Stimulated activated CD8-positive, alpha-beta memory T cell treated with anti-CD3 and anti-CD28 coated beads, Interleukin-15, amount 100 ng/mL, for 1 hour (primary cell): ENCODE data around the gene KCNK1.
"Not testable (repeated sequence)": the region's sequence is repeated elsewhere in the genome, so short reads cannot be mapped to it uniquely, and the experiment has no call there.

ENCODE experiments used
- DNase-seq: peaks from one replicate; pipeline ENCODE4 v3.0.0-alpha.2; 2020; ENCODE audit warnings: low read depth

The KCNK1 gene

DNA sequence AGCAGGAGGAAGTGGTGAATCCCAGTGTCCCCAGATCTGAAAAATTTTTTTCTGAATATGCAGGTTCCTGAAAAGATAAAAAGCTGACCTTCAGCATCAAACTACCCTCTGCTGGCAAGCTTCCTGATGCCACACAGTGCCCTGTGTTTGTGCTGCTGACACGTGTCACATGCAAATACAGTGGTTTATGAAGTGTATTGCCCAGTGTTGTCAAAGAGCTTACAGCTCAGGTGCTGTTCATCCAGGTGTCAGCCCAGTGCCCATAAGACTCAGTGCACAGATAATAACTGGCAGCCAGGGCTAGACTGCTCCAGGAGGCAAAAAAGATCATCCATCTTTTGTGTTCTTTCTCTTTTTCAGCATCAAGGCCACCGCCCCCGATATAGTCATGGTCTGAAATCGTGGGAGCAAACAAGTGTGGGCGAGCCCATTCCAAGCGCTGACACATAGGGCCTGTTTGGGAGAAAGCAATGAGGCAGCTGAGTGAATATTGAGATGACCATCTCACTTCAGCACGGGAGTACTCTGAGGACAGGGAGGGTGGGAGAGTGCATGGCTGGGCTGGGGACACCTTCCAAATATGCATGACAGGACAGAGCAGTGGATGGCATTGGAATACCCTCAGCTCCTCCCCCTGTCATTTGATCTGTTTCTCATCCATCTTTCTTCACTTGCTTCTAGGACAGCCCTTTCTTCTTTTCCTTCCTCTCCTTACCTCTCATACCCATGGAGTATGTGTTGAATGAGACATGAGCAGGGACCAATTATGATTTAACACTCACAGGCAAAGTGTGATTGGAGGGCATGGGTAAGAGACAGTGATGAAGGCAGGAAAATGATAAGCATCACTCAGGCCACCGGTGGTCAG lies 6.4 kb upstream of the KCNK1 start:
- DNase-seq: no peak

DNA sequence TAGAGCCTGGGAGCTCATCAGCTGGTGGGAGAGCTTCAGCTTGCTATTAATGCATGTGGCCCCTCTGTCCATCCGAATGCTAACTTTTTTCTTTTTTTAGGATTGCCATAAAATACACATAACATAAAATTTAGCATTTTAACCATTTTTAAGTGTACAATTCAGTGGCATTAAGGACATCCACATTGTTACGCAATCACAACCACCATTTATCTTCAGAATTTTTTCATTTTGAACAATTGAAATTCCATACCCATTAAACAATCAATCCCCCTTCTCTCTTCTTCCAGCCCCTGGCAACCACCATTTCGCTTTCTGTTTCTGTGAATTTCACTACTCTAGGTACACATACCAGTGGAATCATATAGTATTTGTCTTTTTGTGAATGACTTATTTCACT lies 4.9 kb upstream of the KCNK1 start:
- DNase-seq: no peak

- DNase-seq: no peak
Observed at GRCh38 chr1:233609926-233610325, 4.0 kb upstream of the KCNK1 start.

DNA sequence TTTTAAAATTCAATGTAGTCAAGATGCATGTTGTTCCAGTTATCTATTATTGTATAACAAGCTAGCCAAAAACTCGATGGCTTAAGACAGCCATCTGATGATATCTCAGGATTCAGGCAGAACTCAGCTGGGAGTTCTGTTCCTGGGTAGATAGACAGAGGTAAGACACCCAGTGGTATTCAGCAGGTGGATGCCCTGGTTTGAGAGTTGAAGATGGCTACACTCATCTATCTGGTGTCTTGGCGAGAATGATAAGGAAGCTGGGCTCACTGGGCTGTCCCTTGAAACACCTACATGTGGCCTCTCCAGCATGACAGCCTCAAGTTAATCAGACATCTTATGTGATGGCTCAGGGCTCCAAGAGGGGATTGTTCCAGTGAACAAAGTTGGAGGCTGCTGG lies 3.3 kb upstream of the KCNK1 start:
- DNase-seq: no peak

DNA sequence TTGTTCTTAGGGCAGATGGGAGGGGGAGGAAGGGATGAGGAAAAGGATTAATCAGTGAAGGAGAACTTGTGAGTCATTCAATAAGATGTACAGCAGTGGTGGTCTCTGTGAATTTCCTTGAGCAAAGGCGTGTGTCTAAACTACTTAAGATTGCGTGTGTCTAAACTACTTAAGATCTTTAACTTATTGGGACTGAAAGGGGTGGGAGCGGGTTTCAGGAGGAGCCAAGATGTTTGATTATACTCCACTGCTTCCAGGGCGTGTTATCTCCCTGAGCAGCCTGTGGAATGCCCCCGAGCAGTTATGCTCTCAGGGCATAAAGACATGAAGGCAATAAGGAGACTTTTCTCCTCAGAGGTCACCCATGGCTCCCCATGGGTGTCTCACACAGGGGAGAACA lies 2.5 kb upstream of the KCNK1 start:
- not testable (repeated sequence) for DNase-seq

- DNase-seq: no peak
Observed at GRCh38 chr1:233614173-233614742, 352 bp downstream of the KCNK1 start.

DNA sequence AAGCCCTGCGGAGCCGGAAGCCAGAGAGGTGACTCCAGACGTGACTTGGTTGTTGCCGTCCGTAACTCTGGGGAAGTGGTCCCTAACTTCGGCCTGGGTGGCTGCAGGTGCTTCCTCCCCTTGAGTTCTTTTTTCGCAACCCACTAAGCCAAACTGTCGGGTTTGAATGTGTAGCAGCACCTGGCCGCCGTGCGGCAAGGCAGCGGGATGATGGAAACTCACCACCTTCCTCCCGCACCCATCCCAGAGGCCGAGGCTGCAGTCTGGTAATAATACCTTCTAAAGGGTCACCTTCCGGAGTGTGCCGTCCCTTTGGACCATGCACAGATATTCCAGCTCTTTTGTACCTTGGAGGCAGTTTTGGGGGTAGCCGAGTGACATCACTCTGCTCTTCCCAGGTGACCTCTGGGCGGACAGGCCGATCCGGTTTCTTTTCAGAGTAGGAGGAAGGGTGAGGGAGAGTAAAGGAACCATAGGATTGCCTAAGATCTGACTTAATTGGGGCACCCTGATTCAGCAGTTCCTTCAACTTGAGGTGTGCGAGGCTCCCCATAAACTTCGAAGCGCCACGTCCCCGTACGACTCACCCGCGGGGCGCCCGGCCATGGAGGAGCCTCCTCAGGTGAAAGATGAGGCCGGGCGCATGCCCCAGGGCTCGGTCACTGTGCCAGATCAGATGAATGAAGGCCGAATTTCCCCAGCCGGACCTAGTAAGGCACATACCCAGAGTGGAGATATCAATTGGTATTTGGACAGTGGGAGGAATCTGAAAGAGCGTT lies 1.0 kb downstream of the KCNK1 start:
- DNase-seq: no peak

DNA sequence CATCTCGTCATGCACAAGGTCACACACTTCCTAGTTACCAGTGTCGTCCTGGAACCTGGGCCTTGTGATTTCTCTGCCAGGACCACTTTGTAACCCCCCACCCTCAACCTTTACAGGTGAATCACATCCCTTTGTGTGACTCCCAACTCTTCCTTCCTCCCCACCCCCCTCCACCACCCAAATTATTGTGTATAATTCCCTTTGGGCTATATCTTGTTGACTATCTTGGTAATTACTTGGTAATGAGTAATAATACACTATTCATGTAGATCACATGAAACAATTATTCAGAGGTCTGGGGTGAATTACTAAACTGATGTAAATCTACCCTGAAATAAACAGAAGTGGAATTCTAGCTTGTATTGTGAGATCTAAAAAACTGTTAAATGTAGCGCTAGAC lies 1.7 kb downstream of the KCNK1 start:
- DNase-seq: no peak

GRCh38 chr1:233617025-233617424 lies 3.1 kb downstream of the KCNK1 start:
- no peak for DNase-seq

GRCh38 chr1:233619414-233619813 lies 5.5 kb downstream of the KCNK1 start:
- DNase-seq: not testable (repeated sequence)

- no peak for DNase-seq
Observed at GRCh38 chr1:233620065-233620464, 6.2 kb downstream of the KCNK1 start.

GRCh38 chr1:233621923-233622322 lies 8.0 kb downstream of the KCNK1 start:
- DNase-seq: no peak

DNA sequence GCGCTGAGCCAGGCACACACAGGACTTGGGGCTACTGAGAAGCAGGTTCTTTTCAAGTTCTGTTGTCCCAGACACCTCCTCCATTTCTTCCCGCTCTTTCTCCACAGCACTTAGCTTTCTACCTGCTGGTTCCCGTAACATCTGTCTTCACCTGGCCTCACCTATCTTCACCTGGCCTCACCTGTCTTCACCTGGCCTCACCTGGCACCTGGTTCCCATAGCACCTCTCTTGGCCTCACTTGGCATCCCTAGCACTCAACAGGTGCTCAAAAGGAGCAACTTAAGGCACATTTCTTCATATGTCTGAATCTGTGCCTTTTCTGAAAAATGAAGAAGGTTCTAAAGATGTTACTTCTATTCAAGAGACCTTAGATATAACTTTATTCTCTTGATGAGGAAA lies 10.4 kb downstream of the KCNK1 start:
- DNase-seq: no peak

- DNase-seq: no peak
Observed at GRCh38 chr1:233625087-233625486, 11.2 kb downstream of the KCNK1 start.

DNA sequence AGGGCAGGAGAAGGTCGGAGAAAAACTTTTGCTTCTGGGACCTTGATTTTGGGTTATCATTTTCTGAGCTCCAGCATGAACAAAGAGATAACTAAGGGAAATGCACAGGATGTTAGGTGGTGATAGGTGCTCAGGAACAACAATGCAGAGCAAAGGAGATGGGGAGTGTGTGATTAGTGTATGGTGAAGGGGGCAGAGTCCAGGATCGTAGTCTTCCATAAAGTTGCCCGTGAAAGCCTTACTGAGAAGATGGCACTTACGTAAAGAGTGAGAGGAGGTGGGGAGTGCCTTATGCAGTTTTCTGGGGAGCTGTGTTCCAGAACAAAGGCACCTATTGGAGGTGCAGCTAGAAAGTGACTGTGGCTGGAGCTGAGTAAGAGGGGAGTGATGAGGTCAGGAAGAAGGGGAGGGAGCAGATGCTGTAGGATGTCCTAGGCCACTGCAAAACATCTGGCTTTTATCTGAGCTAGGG lies 11.6 kb downstream of the KCNK1 start:
- no peak for DNase-seq

DNA sequence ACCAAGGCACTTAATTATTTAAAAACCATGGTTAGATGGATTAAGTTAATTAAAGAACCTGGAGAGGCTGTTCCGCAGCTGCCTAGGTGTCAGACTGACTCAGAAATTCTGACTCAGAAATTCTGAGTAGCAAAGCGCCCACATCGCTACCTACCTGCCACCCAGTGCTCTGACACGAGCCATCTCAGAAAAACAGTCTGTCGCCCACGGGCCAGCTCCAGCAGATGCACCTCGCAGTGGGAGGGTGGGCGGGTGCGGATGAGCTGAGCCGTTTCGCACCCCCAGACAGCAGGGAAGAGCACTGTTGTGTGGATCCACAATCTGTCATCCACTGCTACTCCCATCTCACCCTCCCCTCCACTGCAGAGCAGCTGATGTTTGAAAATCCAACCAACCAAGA lies 13.5 kb downstream of the KCNK1 start:
- no peak for DNase-seq

GRCh38 chr1:233627823-233628222 lies 13.9 kb downstream of the KCNK1 start:
- DNase-seq: no peak

GRCh38 chr1:233629305-233629935 lies 15.5 kb downstream of the KCNK1 start:
- no peak for DNase-seq

DNA sequence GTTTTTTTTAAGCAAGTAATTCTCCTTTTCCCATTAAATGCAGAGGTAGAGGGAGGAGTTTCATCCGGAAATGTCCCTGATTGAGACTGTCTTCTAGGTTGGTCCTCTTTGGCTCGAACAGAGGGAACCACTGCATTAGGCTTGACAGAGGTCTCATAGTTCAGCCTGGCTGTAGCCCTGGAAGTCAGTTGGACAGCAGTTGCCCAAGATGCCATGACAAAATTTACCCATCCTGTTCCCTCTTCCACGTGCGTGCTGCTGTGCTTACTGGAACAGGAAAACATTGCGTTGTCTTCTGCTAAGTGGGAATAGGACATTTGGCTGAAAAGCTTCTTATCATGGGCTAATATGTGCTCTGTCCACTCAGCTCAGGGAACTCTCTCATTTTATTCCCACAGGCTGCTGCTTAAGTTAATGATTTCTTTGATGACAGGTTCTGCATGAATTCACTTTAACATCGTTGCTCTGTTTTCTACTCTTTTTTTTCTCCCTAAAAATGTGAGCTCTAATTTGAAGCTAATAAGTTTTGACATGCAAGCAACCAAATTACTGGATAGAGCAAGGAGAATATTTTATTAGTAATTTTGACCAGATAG lies 18.0 kb downstream of the KCNK1 start:
- no peak for DNase-seq

DNA sequence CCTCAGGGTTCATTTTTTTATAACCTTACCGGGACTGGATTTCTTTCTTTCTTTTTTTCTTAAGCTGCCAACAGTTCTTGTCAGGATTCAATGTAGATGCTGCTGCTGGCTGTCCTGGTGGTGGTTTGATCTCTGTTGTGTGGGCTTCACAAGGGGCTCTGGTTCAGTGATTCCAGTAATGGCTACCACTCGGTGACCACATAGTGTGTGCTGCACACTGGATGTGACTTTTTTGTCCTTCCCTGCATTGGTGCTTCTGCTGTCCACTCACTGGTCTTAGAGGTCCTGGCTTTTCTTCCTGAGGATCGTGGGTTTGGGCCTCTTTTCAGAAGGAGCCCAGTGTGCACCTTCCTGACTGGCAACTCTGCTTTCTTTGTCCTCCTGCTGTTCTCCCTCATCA lies 18.5 kb downstream of the KCNK1 start:
- DNase-seq: no peak

DNA sequence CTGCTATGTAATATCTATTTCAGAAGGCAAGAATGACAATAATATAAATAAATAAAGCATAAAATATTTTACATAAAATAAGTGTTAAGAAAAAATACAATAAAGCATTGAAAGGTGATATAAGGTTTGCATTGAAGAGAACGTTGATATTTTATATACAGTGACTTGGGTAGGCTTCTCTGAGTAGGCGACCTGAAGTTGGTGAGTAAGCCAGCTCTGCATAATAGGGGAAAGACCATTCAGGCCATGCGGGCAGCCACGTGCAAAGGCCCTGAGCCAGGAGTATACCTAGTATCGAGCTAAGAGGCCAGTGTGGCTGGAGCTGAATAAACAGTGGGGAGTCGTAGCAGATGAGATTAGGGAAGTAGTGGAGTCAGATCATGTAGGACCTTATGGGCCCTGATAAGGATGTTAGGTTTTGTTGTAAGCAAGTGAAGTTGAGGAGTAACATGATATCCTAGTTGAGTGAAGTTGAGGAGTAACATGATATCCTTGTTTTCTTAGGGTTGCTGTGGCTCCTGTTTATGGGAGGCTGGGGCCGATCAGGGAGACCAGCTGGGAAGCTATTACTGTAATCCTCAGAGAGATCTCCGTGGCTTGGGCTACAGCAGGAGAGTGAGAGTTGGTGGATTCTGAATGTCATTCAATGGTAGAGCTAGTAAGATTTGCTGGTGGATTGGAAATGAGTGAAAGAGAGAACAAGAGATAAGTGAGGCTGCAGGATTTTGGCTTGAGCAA lies 22.0 kb downstream of the KCNK1 start:
- DNase-seq: no peak
